Cerebellar nuclear complex (tissue), 1 donor: Measurements from ENCODE around the gene IL13RA2.

Source experiments
- DNase-seq, 2 experiments: peaks; one replicate each; lab custom pipeline; 2025; lab: John Stamatoyannopoulos, UW

The IL13RA2 gene

DNA sequence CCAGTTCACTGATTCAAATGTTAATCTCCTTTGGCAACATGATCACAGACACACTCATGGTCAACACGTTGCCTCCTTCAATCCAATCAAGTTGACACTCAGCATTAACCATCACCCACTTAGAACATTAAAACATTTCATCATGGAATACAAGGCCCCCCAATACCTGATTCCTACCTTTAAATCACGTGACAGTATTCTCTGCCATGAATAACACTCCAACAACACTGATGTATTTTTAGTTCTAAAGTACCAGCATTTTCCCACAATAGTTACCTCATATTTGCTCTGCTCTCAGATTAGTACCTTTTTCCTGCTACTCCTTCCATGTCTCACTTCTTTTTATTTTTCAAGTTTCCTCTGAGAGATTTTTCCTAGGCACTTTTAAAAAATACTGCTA, 19.6 kb downstream of the IL13RA2 start:
- no peak for DNase-seq

DNA sequence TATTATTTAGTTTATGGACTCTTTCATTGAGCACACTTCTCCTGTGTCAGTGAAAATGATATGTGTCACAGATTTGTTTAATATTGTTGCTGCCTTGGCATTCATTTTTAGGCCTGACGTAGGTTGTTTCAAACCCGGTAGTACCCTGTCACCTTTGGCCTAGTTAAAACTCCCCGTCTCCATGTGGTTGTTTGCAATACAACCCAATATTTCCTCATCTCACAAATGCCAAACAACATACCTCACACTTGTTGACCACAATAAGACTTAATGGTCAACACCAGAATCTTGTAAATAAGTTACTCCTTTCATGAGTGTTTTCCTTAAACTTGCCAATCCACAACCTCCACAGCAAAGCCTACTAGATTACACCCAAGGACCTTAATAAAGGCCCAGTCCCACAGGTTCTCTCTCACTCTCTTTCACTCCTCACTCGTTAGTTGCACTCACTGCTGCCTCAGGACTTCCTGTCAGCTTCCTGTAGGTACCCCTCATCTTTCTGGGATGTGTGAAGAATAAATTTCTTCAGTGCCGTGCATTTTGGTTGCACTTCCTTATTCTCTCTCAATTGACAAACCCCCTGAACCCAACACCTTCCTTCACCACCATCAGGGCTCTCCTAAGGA, 31.3 kb downstream of the IL13RA2 start:
- DNase-seq: no peak

DNA sequence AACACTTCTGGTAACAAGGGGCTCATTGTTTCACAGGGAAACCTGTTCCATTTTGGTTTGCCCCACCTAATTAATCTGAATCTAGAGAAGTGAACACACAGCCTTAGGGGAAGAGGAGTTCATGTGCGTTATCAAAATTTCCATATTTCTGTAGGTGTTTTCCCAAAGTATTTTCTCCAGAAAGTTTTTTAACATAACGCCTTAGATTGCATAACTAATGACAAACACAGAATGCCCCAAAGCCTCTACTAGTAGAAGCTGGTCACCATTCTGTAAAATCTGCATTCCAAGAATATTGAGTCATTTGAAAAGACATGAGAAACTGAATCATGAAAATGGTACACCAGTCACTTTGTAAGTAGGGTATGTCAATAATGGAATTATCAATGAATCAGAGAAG, 41.1 kb downstream of the IL13RA2 start:
- DNase-seq: no peak

DNA sequence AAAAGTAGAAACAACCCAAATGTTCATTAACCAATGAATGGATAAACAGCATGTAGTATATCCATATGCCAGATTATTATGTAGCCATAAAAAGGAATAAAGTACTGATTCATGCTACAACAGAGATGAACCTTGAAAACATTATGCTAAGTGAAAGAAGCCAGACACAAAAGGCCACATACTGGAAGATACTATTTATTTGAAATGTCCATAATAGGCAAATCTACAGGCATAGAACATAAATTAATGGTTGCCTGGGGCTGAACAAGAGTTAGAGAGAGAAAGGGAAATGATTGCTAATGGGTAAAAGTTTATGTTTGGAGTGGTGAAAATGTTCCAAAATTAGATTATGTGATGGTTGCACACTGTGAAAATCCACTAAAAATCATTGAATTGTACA, 44.4 kb downstream of the IL13RA2 start:
- DNase-seq: no peak

DNA sequence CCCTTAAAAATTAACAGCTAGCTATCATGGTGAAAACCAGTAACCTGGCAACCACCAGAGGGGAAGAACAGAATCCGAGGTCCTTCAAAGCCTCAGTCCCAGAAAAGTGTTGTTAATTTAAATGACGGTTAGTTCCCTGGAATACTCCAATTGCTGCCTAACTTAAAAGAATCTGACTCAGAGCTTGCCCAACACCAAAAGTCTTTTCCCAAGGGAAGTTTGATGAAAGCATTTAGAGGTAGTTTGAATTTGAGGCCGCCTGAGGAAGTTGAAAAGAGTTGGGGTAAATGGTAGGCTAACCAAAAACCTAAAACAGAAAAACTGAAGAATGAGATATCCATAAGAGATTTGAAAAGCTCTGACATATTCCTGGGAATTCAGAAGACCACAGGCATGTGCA, 46.6 kb downstream of the IL13RA2 start:
- no peak for DNase-seq

DNA sequence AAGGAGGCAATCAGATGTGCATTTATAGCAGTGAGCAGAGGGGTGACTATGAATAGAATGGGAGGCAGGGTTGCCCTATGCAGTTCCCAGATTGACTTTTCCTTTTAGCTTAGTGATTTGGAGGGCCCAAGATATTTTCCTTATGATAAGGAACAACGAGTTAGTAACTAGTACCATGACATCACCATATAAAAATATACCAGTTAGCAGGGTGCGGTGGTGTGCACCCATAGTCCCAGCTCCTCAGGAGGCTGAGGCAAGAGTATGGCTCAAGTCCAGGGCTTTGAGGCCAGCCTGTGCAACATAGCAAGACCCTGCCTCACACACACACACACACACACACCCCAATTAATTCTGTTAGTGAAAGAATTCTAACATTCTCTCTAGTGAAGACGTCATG, 53.0 kb downstream of the IL13RA2 start:
- DNase-seq: no peak

DNA sequence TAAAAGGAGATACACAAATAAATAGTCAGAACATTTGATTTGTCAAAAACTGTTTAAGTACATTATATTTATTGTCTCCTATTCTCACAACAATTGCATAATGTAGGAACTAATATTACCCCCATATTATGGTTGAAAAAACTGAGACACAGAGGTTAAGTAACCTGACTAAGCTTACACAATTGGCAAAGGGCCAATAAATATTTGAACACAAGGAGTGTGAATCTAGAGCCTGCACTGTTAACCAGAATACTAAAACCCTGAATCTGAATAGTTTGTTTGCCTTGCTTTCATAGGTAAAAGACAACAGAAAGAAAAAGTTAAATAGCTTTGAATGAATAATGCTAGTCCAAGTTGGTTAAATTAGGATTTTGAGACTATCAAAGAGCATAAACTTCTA, 55.2 kb downstream of the IL13RA2 start:
- no peak for DNase-seq

DNA sequence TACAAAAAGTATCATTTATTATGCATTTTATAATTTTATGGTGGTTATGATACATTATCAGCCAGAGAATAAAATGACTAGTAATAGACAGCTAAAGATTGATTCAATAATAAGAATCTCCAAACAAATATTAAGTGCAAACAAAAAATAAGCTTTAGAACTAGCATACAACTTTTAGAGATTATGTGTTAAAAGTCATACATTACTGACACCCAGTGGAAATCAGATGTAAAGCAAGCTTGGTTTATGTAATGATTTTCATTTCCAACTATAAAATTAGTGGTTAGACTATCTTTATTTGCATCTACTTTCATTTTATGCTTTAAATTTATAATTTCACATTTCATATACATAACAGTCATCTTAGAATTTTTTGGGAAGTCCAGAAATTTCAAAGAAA, 57.7 kb downstream of the IL13RA2 start:
- no peak for DNase-seq
